ENCODE measurements around the gene PLAGL2. TPM values are rescaled to one million over a fixed set of nuclear protein-coding genes. Genes with fewer than 3 reads are reported as not detected.

The PLAGL2 gene
- total and polyA plus RNA-seq, 2 donors (not counting 1 experiment from before 2014, with no cell fraction given): 1.6 to 2.3 TPM

- Histone ChIP-seq H3K4me2 (ENCODE audit: extremely low read depth, insufficient read depth, low read length) (no peak overlapping the region), H3K4me1 (ENCODE audit: control insufficient read depth, extremely low read depth, insufficient read depth, low read length) (peaks cover 5% of the 10 kb centered on the region), H3K4me3 (replicated peaks in 1 of 4; ENCODE audit: control extremely low read depth in 1 of 4, insufficient read depth in 1 of 4, low read depth in 3 of 4, low read length in 4 of 4) (no peak overlapping the region), H3K27me3 (ENCODE audit: control insufficient read depth, insufficient read depth, low read length) (no peaks in the 10 kb centered on the region), H3K27ac (ENCODE audit: insufficient read depth, low read length) (no peak overlapping the region), H3K9ac (ENCODE audit: insufficient read depth, low read length) (no peak overlapping the region), H3K36me3 (ENCODE audit: control insufficient read depth, insufficient read depth, low read length) (peaks cover 20% of the 10 kb centered on the region), H3K9me3 (ENCODE audit: control insufficient read depth, insufficient read depth, low read depth, low read length) (no peaks in the 10 kb centered on the region), H3K79me2 (ENCODE audit: control insufficient read depth, insufficient read depth, low read length) (no peaks in the 10 kb centered on the region), H2AFZ (ENCODE audit: low read length) (no peak overlapping the region), H4K20me1 (ENCODE audit: control insufficient read depth, extremely low read depth, insufficient read depth, low read length) (no peaks in the 10 kb centered on the region)
- TF ChIP-seq CTCF (conservative IDR thresholded peaks at IDR 0.05 in 1 of 2, IDR thresholded peaks at IDR 0.05 in 1 of 2; ENCODE audit: low read depth in 1 of 2, low read length in 2 of 2) (no peak), EZH2 (IDR thresholded peaks at IDR 0.05; ENCODE audit: low read length, missing control alignments) (no peak)
- no peak for DNase-seq (ENCODE audit: low read depth in 2 of 2)
These were observed 53.8 kb downstream of the PLAGL2 start for GRCh38 chr20:32153771-32154170.

- H3K4me1 ChIP-seq (ENCODE audit: control insufficient read depth, extremely low read depth, insufficient read depth, low read length): peaks cover 5% of the 10 kb centered on the region
- DNase-seq (ENCODE audit: low read depth in 2 of 2): no peak
- no peak overlapping the region for H3K4me3 ChIP-seq (replicated peaks in 1 of 4; ENCODE audit: control extremely low read depth in 1 of 4, insufficient read depth in 1 of 4, low read depth in 3 of 4, low read length in 4 of 4)
- no peaks in the 10 kb centered on the region for H3K9me3 ChIP-seq (ENCODE audit: control insufficient read depth, insufficient read depth, low read depth, low read length)
- no peak overlapping the region for H3K27ac ChIP-seq (ENCODE audit: insufficient read depth, low read length)
- no peaks in the 10 kb centered on the region for H3K79me2 ChIP-seq (ENCODE audit: control insufficient read depth, insufficient read depth, low read length)
- H3K36me3 ChIP-seq (ENCODE audit: control insufficient read depth, insufficient read depth, low read length): peaks cover 17% of the 10 kb centered on the region
- TF ChIP-seq EZH2 (IDR thresholded peaks at IDR 0.05; ENCODE audit: low read length, missing control alignments) (no peak), CTCF (conservative IDR thresholded peaks at IDR 0.05 in 1 of 2, IDR thresholded peaks at IDR 0.05 in 1 of 2; ENCODE audit: low read depth in 1 of 2, low read length in 2 of 2) (no peak)
- no peaks in the 10 kb centered on the region for H4K20me1 ChIP-seq (ENCODE audit: control insufficient read depth, extremely low read depth, insufficient read depth, low read length)
- no peak overlapping the region for H3K4me2 ChIP-seq (ENCODE audit: extremely low read depth, insufficient read depth, low read length)
- no peaks in the 10 kb centered on the region for H3K27me3 ChIP-seq (ENCODE audit: control insufficient read depth, insufficient read depth, low read length)
- H2AFZ ChIP-seq (ENCODE audit: low read length): no peak overlapping the region
- no peak overlapping the region for H3K9ac ChIP-seq (ENCODE audit: insufficient read depth, low read length)
These were observed 54.3 kb downstream of the PLAGL2 start for GRCh38 chr20:32153156-32153665.

- no peak overlapping the region for H3K27ac ChIP-seq (ENCODE audit: insufficient read depth, low read length)
- no peaks in the 10 kb centered on the region for H3K27me3 ChIP-seq (ENCODE audit: control insufficient read depth, insufficient read depth, low read length)
- H3K4me1 ChIP-seq (ENCODE audit: control insufficient read depth, extremely low read depth, insufficient read depth, low read length): peaks cover 5% of the 10 kb centered on the region
- no peak for DNase-seq (ENCODE audit: low read depth in 2 of 2)
- TF ChIP-seq CTCF (conservative IDR thresholded peaks at IDR 0.05 in 1 of 2, IDR thresholded peaks at IDR 0.05 in 1 of 2; ENCODE audit: low read depth in 1 of 2, low read length in 2 of 2): no peak
- no peak for TF ChIP-seq EZH2 (IDR thresholded peaks at IDR 0.05; ENCODE audit: low read length, missing control alignments)
- no peak overlapping the region for H3K4me3 ChIP-seq (replicated peaks in 1 of 4; ENCODE audit: control extremely low read depth in 1 of 4, insufficient read depth in 1 of 4, low read depth in 3 of 4, low read length in 4 of 4)
- H3K36me3 ChIP-seq (ENCODE audit: control insufficient read depth, insufficient read depth, low read length): peaks cover 11% of the 10 kb centered on the region
- H3K9me3 ChIP-seq (ENCODE audit: control insufficient read depth, insufficient read depth, low read depth, low read length): no peaks in the 10 kb centered on the region
- no peak overlapping the region for H3K9ac ChIP-seq (ENCODE audit: insufficient read depth, low read length)
- no peaks in the 10 kb centered on the region for H3K79me2 ChIP-seq (ENCODE audit: control insufficient read depth, insufficient read depth, low read length)
- no peak overlapping the region for H2AFZ ChIP-seq (ENCODE audit: low read length)
- H3K4me2 ChIP-seq (ENCODE audit: extremely low read depth, insufficient read depth, low read length): no peak overlapping the region
- no peaks in the 10 kb centered on the region for H4K20me1 ChIP-seq (ENCODE audit: control insufficient read depth, extremely low read depth, insufficient read depth, low read length)
These were observed 55.0 kb downstream of the PLAGL2 start for GRCh38 chr20:32152421-32153155.

All from fibroblast of lung (primary cell).